Upper lobe of left lung (tissue), 6 donors: Measurements from ENCODE around the gene C17orf107. TPM values are rescaled to one million over a fixed set of nuclear protein-coding genes. Genes with fewer than 3 reads are reported as not detected.

Experiments
- ATAC-seq, 2 donors: fragments of 200-7000 bp; cut with Tn5 transposase; one replicate each; pipeline ENCODE4 v1.9.1; 2022; ENCODE audit warnings: mild to moderate bottlenecking in 2 of 2, moderate library complexity in 2 of 2; ENCODE audit not compliant: low FRiP score in 2 of 2
- DNase-seq, 2 donors: peaks; one replicate each; pipeline ENCODE4 v3.0.0-alpha.2; 2019 to 2020
- H3K27ac ChIP-seq, 4 donors: fragments of 200-600 bp; sonication (generic); one replicate each; pipeline ENCODE4 v1.5.1; 2016 to 2019
- H3K27me3 ChIP-seq, 4 donors: fragments of 200-600 bp; sonication (generic); one replicate each; pipeline ENCODE4 v1.5.1; 2017 to 2019
- H3K36me3 ChIP-seq, 4 donors: fragments of 200-600 bp; sonication (generic); one replicate each; pipeline ENCODE4 v1.5.1; 2016 to 2019
- H3K4me1 ChIP-seq, 4 donors: fragments of 200-600 bp; sonication (generic); one replicate each; pipeline ENCODE4 v1.5.1; 2018 to 2019
- H3K4me3 ChIP-seq, 4 donors: fragments of 200-600 bp; sonication (generic); one replicate each; pipeline ENCODE4 v1.5.1; 2017 to 2019; ENCODE audit warnings: mild to moderate bottlenecking in 2 of 4, moderate library complexity in 1 of 4
- H3K9me3 ChIP-seq, 4 donors: fragments of 200-600 bp; sonication (generic); one replicate each; pipeline ENCODE4 v1.5.1; 2018 to 2019
- EP300 ChIP-seq, 4 donors: sonication (generic); formaldehyde crosslinking; IDR thresholded peaks; one replicate each; pipeline ENCODE4 v1.5.1; 2017; ENCODE audit warnings: antibody characterized with exemption in 4 of 4, control low read depth in 2 of 4
- POLR2A ChIP-seq, 4 donors: fragments of 450-650 bp; IDR thresholded peaks; one replicate each; pipeline ENCODE4 v1.5.1; 2016 to 2017; ENCODE audit warnings: antibody characterized with exemption in 4 of 4, mild to moderate bottlenecking in 2 of 4
- POLR2AphosphoS5 ChIP-seq, 2 donors: sonication (generic); formaldehyde crosslinking; IDR thresholded peaks; one replicate each; pipeline ENCODE4 v1.5.1; 2017; ENCODE audit warnings: antibody characterized with exemption in 2 of 2
- WGBS, 2 donors: methylation state at CpG; one replicate each; pipeline ENCODE4 v1.1.5; 2017 to 2018; 5-methylcytosine and 5-hydroxymethylcytosine counted together
- total RNA-seq, 6 donors: library from RNA; depleted of rRNA in 4 of 6; stranded (reverse); fragments of >200 nt in 4 of 6; gene quantifications; one replicate each; pipeline versions ENCODE4 v1.1.0 to v1.2.1, GENCODE V29; 2016 to 2021
- TF ChIP-seq, protein P1 (sequence below), 6 experiments: fragments of 450-650 bp in 4 of 6; fragments of 200-600 bp in 2 of 6; sonication (generic) in 2 of 6; IDR thresholded peaks; one replicate each; pipeline ENCODE4 v1.5.1; 2016 to 2019; ENCODE audit warnings: antibody characterized with exemption in 6 of 6
- donor health status: DM: no; HTN: no; CAD: no; lungs with moderate emphysema.
- donor health status: DM: no; HTN: yes; CAD: no; lungs with severe emphysema.

The C17orf107 gene
- total RNA-seq, 6 donors from 2014 or later, result 2.6 to 6.3 (median 3.4) TPM

DNA sequence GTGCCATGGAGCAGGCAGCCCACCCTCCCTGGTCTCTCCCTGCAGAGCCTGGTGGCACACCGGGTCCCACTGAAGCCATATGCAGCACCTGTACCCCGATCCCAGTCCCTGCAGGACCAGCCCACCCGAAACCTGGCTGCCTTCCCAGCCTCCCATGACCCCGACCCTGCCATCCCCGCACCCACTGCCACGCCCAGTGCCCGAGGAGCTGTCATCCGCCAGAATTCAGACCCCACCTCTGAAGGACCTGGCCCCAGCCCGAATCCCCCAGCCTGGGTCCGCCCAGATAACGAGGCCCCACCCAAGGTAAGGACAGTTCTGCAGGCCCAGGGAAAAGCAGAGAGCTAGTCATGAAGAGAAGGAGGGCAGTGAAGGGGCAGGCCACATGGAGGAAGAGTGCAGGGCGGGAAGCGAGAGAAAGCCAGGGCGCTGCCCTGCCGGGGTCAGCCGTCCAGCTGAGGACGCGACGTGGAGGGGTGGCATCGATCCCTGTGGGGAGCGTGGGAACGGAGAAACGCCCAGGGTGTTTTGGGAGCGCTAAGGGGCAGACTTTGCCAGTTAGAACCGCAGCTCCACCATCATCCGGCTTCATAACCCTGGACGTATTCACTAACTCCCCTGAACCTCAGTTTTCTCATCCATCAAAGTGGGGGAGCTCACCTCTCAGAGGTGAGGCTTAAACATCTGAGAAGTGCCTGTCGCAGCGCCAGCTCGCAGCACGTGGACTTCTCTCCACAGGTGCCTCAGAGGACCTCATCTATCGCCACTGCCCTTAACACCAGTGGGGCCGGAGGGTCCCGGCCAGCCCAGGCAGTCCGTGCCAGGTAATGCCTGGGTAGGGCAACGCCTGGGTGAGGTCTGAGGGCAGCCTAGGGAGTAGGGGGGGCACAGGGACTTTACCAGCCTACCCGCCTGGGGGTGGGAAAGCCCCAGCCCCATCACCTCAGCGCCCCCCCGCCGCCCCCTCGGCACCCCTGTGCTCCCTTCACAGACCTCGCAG, 7.6 kb upstream of the C17orf107 start:
- WGBS, 2 donors, result 92 to 93% methylated on average over 29 to 36 of the region's 42 CpGs
- no peaks in the 10 kb centered on the region for H3K4me1 ChIP-seq
- H3K27ac ChIP-seq, result no peak overlapping the region
- no peak overlapping the region for H3K4me3 ChIP-seq
- peaks cover 27 to 96% (median 90%) of the 10 kb centered on the region in 4 donors for H3K36me3 ChIP-seq
- TF ChIP-seq POLR2A (IDR thresholded peaks at IDR 0.05) (no peak), EP300 (IDR thresholded peaks at IDR 0.05) (no peak), POLR2AphosphoS5 (IDR thresholded peaks at IDR 0.05) (no peak)
- TF ChIP-seq, protein P1, sequence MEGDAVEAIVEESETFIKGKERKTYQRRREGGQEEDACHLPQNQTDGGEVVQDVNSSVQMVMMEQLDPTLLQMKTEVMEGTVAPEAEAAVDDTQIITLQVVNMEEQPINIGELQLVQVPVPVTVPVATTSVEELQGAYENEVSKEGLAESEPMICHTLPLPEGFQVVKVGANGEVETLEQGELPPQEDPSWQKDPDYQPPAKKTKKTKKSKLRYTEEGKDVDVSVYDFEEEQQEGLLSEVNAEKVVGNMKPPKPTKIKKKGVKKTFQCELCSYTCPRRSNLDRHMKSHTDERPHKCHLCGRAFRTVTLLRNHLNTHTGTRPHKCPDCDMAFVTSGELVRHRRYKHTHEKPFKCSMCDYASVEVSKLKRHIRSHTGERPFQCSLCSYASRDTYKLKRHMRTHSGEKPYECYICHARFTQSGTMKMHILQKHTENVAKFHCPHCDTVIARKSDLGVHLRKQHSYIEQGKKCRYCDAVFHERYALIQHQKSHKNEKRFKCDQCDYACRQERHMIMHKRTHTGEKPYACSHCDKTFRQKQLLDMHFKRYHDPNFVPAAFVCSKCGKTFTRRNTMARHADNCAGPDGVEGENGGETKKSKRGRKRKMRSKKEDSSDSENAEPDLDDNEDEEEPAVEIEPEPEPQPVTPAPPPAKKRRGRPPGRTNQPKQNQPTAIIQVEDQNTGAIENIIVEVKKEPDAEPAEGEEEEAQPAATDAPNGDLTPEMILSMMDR (IDR thresholded peaks at IDR 0.05), result no peak
- ATAC-seq (no peak), DNase-seq (peak in 1 of 2 donors; percentile 69)
- H3K9me3 ChIP-seq, result no peaks in the 10 kb centered on the region
- H3K27me3 ChIP-seq, result no peaks in the 10 kb centered on the region

DNA sequence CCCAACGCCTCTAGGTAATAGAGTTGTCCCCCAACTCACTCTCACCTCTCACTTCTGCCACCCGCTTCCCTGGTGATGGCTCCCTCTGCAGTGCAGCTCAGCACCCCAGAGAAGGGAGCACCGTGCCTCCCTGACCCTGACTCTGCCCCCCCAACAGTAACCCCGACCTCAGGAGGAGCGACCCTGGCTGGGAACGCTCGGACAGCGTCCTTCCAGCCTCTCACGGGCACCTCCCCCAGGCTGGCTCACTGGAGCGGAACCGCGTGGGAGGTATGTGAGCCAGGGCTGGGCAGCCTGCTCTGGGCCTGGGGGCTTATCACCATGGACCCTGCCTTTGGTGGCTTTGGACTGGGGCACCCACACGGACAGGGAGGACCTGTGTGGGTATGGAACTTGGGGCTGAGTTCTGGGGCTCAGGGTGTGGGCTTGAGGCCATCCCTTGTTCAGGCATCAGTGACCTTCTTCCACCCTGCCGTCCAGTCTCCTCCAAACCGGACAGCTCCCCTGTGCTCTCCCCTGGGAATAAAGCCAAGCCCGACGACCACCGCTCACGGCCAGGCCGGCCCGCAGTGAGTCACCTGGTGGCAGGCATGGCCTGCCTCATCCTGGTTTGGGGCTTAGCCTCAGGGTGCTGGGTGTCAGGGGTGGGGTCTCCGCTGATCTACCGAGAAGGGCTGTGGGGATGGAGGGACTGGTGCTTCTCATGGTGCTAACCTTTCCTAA, 6.7 kb upstream of the C17orf107 start:
- Histone ChIP-seq H3K27ac (no peak overlapping the region), H3K36me3 (peaks cover 26 to 94% (median 89%) of the 10 kb centered on the region in 4 donors), H3K27me3 (no peaks in the 10 kb centered on the region), H3K4me3 (no peak overlapping the region), H3K9me3 (no peaks in the 10 kb centered on the region), H3K4me1 (no peaks in the 10 kb centered on the region)
- DNase-seq, result peak in 1 of 2 donors; percentile 64
- WGBS, 2 donors, result 89 to 91% methylated on average over 13 to 21 of the region's 23 CpGs
- TF ChIP-seq POLR2A (IDR thresholded peaks at IDR 0.05), result no peak
- TF ChIP-seq, protein P1 (IDR thresholded peaks at IDR 0.05), result no peak
- TF ChIP-seq EP300 (IDR thresholded peaks at IDR 0.05), result no peak
- no peak for TF ChIP-seq POLR2AphosphoS5 (IDR thresholded peaks at IDR 0.05)
- ATAC-seq, result no peak

DNA sequence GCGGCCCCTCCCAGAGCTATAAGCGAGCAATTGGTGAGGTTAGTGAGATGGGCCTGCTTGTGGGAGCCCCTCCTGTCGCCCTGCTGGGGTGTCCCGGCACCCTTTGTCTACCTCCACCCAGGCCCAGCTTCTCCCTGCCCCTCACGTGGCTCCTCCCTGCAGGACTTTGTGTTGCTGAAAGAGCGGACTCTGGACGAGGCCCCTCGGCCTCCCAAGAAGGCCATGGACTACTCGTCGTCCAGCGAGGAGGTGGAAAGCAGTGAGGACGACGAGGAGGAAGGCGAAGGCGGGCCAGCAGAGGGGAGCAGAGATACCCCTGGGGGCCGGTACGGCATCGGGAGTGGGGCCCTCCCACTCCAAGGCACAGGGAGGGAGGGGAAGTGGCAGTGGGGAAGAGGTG, 6.1 kb upstream of the C17orf107 start:
- 91 to 92% methylated on average over 16 to 18 of the region's 18 CpGs for WGBS, 2 donors
- peaks cover 26 to 88% (median 84%) of the 10 kb centered on the region in 4 donors for H3K36me3 ChIP-seq

DNA sequence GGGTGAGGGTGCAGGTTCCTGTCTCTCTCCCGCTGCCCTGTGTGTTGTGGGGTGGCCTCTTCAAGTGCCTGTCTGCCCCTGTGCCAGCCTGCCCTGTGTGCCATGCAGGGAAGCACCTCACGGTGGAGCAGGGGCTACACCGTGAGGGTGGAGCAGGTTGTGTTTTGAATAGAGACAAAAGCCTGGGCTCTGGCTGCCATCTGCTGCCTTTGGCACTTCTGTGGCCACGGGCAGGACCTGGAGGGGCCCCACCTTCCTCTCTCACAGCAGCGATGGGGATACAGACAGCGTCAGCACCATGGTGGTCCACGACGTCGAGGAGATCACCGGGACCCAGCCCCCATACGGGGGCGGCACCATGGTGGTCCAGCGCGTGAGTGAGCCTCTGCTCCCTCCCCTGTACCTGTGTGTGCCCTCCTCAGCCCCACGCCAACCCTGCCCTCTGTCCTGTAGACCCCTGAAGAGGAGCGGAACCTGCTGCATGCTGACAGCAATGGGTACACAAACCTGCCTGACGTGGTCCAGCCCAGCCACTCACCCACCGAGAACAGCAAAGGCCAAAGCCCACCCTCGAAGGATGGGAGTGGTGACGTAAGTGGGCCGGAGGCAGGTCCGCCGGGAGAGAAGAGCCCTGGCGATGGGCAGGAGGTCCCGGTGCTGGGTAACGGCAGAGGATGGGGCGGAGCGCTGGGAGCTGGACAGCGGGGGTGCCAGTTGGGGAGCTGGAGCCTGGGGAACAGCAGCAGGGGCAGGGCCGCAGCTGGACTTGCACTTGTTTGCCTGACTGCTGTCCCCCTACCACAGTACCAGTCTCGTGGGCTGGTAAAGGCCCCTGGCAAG, 5.4 kb upstream of the C17orf107 start:
- peak in 1 of 2 donors; percentile 73 for DNase-seq
- Histone ChIP-seq H3K4me1 (peaks cover 0 to 5% (median 1%) of the 10 kb centered on the region in 4 donors), H3K27me3 (no peaks in the 10 kb centered on the region), H3K36me3 (peaks cover 26 to 85% (median 81%) of the 10 kb centered on the region in 4 donors), H3K27ac (no peak overlapping the region), H3K9me3 (no peaks in the 10 kb centered on the region), H3K4me3 (no peak overlapping the region)
- TF ChIP-seq POLR2A (IDR thresholded peaks at IDR 0.05) (no peak), POLR2AphosphoS5 (IDR thresholded peaks at IDR 0.05) (no peak)
- TF ChIP-seq, protein P1 (IDR thresholded peaks at IDR 0.05), result no peak
- no peak for ATAC-seq
- 91 to 92% methylated on average over 16 to 23 of the region's 31 CpGs for WGBS, 2 donors

More for the DNA sequence above, 6.1 kb upstream of the C17orf107 start:
- H3K9me3 ChIP-seq, result no peaks in the 10 kb centered on the region
- no peaks in the 10 kb centered on the region for H3K27me3 ChIP-seq
- H3K4me3 ChIP-seq, result no peak overlapping the region
- H3K4me1 ChIP-seq, result no peaks in the 10 kb centered on the region
- TF ChIP-seq EP300 (IDR thresholded peaks at IDR 0.05) (no peak), POLR2AphosphoS5 (IDR thresholded peaks at IDR 0.05) (no peak), POLR2A (IDR thresholded peaks at IDR 0.05) (no peak)
- TF ChIP-seq, protein P1 (IDR thresholded peaks at IDR 0.05), result no peak
- peak in 1 of 2 donors; percentile 57 for DNase-seq
- ATAC-seq, result no peak
- no peak overlapping the region for H3K27ac ChIP-seq
